GM21529 (cell line): ENCODE results near the gene SERAC1.

Experiments
- ATAC-seq: cut with Tn5 transposase; IDR thresholded peaks from one replicate; pipeline ENCODE4 v1.9.1; 2021; ENCODE audit not compliant: unreplicated experiment

The SERAC1 gene

DNA sequence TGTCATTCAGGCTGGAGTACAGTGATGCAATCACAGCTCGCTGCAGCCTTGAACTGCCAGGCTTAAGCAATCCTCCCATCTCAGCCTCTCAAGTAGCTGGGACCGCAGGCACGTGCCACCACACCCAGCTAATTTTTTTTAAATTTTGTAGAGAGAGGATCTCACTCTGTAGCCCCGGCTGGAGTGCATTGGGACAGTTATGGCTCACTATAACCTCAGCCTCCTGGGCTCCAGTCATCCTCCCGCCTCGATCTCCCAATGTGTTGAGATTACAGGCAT lies 86.5 kb downstream of the SERAC1 start:
- no peak for ATAC-seq

GRCh38 chr6:158080849-158081656 lies 87.0 kb downstream of the SERAC1 start:
- ATAC-seq, result no peak

GRCh38 chr6:158078320-158078719 lies 89.7 kb downstream of the SERAC1 start:
- no peak for ATAC-seq

- no peak for ATAC-seq
Observed at GRCh38 chr6:158077676-158078075, 90.4 kb downstream of the SERAC1 start.

GRCh38 chr6:158076548-158076947 lies 91.5 kb downstream of the SERAC1 start:
- ATAC-seq, result no peak

- ATAC-seq, result no peak
Observed at GRCh38 chr6:158073776-158074175, 94.3 kb downstream of the SERAC1 start.

DNA sequence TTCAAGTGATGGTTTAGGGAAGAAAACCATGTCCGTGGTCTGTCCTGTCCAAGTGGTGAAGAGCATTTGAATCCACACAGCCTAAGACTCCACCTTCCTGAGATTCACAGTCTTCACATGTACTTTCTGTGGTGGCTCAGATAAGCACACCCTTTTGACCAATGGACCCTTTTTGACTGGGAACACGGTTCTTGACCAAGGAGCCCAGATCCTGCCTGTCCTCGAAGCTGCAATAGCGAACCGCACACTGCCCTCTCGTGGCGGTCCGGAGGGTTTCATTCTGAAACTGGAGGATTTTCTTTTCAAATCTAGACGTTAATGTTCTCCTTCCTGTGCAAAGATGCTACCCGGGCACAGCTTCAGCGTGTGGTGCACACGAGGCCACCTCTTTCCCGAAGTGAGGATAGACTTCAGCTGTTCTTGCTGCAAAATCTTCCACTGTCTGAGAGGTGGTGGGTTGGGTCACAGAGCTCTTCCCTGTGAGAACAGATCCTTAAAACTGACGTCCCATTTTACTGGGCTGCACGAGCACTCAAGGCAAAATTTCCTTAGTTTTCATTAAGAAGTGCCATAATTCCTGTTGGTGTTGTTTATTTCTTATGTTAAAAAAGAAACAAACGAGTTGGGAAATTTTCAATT lies 95.9 kb downstream of the SERAC1 start:
- no peak for ATAC-seq

GRCh38 chr6:158071121-158072082 lies 96.7 kb downstream of the SERAC1 start:
- no peak for ATAC-seq

GRCh38 chr6:158070513-158070912 lies 97.5 kb downstream of the SERAC1 start:
- no peak for ATAC-seq

DNA sequence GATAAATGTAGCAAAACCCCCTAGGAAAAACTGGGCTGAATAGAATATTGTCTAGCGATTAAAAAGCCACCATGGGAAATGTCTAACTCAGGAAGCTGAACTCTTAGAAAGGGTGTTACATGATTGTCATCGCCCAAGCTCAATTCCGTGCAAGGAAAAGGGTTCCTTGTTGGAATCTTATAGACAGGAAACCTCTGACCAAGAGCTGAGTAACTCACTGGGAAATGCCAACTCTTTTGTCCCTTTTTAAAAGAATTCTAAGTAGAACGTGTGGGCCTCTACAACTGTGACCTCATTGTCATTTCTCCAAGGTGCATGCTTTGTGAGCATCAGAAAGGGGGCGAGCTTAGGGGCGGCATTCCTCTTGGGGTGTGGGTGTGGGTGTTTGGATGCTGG lies 98.3 kb downstream of the SERAC1 start:
- no peak for ATAC-seq

DNA sequence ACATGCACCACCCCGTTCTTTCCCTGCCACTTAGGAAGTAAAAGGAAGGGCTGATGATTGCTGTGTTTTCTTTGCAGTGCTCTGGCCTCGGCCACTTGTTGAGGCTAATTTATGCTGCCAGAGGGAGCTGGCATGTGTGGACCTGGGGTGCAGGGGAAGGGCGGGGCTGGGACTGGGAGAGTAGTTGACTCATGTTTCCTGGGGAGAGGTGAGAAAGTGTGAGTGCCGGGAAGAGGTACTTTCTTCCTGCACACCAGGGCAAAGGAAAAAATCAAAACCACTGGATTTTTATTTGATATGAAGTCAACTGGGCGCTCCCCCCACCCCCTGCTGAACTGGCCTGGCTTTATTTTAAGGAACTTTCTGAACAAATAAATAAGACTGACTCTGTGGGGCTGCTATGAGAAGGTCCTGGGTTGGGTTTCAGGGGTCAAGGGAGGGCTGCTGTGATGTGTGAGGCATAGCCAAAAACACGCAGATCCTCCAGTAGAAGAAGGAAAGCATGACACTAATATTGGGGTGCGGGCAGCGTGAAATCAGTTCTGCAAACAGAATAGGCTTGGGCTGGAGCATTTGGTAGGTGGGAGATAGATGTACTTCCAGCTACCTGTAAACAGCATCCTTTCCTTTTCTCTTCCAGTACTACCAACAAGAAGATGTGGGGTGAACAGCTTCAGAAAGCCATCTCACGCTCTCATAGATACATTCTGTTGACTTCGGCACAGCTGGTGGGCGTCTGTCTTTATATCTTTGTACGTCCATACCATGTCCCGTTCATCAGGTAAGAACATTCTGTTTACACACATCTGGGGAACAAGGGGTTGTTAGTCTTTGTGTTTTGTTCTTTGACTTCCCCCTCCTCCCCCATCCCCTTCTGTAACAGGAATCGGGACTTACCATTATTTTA lies 98.9 kb downstream of the SERAC1 start:
- ATAC-seq, result no peak

DNA sequence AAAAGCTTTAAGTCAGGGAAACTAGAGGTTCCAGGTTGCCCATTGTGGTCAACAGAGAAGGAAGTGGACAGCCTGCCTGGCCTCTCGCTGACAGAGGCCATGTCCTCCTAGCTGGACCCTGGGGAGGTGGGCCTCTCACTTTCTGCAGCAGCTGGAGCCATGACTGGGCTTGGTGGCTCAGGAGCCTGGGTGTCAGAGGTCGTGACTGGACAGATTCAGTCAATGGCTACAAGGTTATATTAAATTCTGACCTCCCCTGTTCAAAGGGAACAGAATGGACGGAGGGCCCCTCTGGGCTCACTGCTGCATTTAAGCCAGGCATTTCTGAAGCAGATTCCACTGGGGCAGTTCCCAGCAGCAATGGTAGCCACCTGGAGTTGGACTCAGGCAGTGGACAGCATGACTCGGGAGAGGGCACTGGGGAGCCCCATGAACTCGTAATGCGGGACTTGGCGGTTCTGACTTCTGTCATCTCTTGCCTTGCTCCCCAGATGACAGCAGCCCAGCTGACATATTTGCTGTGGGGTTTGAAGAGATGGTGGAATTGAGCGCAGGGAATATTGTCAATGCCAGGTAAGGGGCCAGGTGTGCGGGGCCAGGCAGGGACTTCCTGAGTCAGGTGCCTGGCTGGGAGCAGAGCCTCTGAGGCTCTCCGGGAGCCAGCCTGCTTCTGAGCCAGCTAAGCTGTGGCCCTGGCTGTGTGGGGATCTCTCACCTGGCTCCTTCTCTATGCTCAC lies 99.7 kb downstream of the SERAC1 start:
- no peak for ATAC-seq

DNA sequence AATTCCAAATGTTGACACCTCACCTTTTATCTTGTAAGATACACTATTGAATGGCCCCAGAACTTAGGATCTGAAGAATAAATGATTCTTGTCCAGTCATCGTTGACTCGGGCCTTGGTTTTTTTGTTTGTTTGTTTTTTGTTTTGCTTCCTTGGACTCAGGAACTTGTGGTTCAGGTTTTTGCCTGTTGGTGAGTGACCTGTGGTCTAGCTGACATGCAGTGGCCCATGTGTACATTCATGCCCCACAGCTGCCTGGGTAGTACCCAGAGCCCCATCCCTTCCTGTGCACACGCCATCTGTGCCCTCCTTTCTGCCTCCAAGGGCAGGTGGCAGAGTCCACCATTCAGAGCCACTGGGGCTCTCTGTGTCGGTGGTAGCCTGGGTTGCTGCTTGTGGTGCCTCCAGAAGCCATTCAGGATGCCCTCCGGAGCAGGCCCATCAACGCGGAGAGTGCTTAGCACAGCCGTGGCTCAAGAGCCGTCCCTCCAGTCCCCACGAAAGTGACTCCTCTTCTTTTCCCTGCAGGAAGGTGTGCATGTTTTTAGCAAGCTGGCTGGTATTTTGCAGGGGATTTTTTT lies 100.5 kb downstream of the SERAC1 start:
- no peak for ATAC-seq

DNA sequence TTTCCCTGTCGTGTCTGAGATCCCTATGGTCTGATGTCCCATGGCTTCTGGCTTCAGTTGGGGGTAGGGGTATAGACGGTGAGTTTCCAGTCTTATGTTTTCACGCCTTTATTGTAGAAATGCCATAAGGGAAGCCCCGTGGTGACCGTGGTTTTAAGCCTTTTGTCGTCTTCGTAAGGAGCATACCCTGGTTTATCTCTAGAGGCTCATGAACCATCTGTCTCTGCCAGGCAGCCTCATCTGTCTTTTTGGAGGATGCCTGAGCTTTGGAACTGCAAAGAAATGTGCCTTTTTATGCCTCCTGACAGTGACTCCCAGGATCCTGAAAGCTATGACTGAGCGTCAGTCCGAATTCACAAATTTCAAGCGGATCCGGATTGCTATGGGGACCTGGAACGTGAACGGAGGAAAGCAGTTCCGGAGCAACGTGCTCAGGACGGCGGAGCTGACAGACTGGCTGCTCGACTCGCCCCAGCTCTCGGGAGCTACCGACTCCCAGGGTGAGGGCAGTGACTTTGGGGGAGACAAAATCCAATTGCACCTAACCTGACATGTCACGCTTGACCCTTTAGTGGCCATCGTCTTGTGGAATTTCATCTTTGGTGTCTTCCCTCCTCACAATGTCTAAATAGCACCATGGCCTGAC lies 101.8 kb downstream of the SERAC1 start:
- no peak for ATAC-seq

GRCh38 chr6:158064725-158065251 lies 103.3 kb downstream of the SERAC1 start:
- ATAC-seq, result no peak

GRCh38 chr6:158063736-158064135 lies 104.3 kb downstream of the SERAC1 start:
- no peak for ATAC-seq

DNA sequence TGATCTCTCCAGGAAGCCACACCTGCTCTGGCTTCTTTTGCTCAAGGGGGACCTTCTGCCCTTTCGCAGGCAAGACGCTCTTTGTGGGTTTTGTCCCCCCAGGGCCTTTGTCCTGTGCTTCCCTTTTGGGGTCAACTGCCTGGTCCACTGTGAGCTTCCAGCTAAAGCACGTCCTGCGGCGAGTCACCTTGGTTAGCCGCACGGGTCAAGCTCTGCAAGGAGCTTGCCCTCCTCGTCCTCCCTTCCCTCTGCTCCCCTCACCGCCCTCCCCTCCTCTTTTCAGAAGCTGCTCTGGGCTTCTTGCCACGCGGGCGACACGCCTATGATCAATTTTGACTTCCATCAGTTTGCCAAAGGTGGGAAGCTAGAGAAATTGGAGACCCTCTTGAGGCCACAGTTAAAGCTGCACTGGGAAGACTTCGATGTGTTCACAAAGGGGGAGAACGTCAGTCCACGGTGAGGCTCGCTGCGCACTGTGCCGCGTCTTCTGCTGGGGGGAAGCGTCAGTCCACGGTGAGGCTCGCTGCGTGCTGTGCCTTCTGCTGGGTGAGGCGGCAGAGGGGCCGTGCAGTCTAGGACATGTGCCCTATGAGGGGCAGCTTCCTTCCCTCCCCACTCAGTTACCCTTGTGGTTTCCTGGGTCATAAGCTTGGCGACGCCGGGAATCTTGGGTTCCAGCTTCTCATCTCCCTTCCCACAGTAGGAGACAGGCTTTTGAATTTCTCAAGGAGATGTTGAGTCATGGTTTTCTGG lies 106.2 kb downstream of the SERAC1 start:
- no peak for ATAC-seq

DNA sequence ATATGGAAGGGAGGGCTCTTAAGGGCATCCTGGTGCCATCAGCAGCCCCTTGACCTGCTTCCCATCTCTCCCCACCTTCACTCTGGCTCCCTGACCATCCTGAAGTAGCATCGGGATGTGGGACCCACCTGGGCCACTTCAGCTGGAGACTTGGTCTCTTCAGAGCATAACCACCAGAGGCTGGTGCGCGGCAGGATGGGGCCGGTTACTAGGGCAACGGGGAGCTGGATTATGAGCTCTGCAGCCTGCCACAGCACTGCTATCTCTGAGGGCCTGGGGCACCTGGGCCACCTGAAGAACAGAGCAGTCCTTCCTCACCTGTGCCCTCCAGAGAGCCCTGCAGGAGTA lies 106.7 kb downstream of the SERAC1 start:
- no peak for ATAC-seq
